OCI-LY1 (cell line): ENCODE measurements around the gene FMN1.

ENCODE experiments used
- H2AFZ ChIP-seq: fragments of 200-600 bp; sonication (generic), shearing (Covaris generic); 2 replicates; pipeline ENCODE4 v1.6.0; 2014; ENCODE audit warnings: antibody characterized with exemption, mild to moderate bottlenecking, low read length
- H3F3A ChIP-seq: fragments of 200-600 bp; sonication (generic), shearing (Covaris generic); 2 replicates; pipeline ENCODE4 v1.6.0; 2014; ENCODE audit warnings: mild to moderate bottlenecking, antibody characterized with exemption, low read length, moderate library complexity; ENCODE audit not compliant: insufficient read depth
- H3K27ac ChIP-seq: fragments of 200-600 bp; sonication (generic); 2 replicates; pipeline ENCODE4 v1.5.1; 2014; ENCODE audit warnings: low read length, mixed run types, mild to moderate bottlenecking, low read depth; ENCODE audit not compliant: poor library complexity, severe bottlenecking
- H3K27me3 ChIP-seq: fragments of 200-600 bp; sonication (generic); 2 replicates; pipeline ENCODE4 v1.6.0; 2014; ENCODE audit warnings: antibody characterized with exemption, mild to moderate bottlenecking, low read length, moderate library complexity; ENCODE audit not compliant: insufficient read depth
- H3K36me3 ChIP-seq: fragments of 200-600 bp; sonication (generic); 2 replicates; pipeline ENCODE4 v1.6.1; 2014; ENCODE audit warnings: mild to moderate bottlenecking, antibody characterized with exemption, low read length, moderate library complexity, mixed read lengths; ENCODE audit not compliant: insufficient read depth
- H3K4me1 ChIP-seq: fragments of 200-600 bp; sonication (generic); 2 replicates; pipeline ENCODE4 v1.5.1; 2014; ENCODE audit warnings: mild to moderate bottlenecking, low read length, moderate library complexity; ENCODE audit not compliant: insufficient read depth, severe bottlenecking
- H3K4me2 ChIP-seq: fragments of 200-600 bp; sonication (generic), shearing (Covaris generic); 2 replicates; pipeline ENCODE4 v1.6.1; 2014; ENCODE audit warnings: low read length
- H3K4me3 ChIP-seq: fragments of 200-600 bp; sonication (generic); 2 replicates; pipeline ENCODE4 v1.5.1; 2014; ENCODE audit warnings: low read length, low read depth, mild to moderate bottlenecking, mixed read lengths; ENCODE audit not compliant: poor library complexity, severe bottlenecking
- H3K79me2 ChIP-seq: fragments of 200-600 bp; shearing (Covaris generic); 2 replicates; pipeline ENCODE4 v1.6.1; 2016; ENCODE audit warnings: mixed run types, low read length, mixed read lengths; ENCODE audit not compliant: insufficient read depth
- H3K9ac ChIP-seq: fragments of 200-600 bp; sonication (generic), shearing (Covaris generic); 2 replicates; pipeline ENCODE4 v1.6.1; 2014; ENCODE audit warnings: mild to moderate bottlenecking, low read length, mixed read lengths
- H3K9me2 ChIP-seq: fragments of 200-600 bp; sonication (generic), shearing (Covaris generic); 2 replicates; pipeline ENCODE4 v1.6.1; 2014; ENCODE audit warnings: low read depth, mild to moderate bottlenecking, low read length, mixed read lengths
- H3K9me3 ChIP-seq: fragments of 200-600 bp; shearing (Covaris generic); 2 replicates; pipeline ENCODE4 v1.6.1; 2014; ENCODE audit warnings: low read length, mixed read lengths
- H4K20me1 ChIP-seq: fragments of 200-600 bp; sonication (generic), shearing (Covaris generic); 2 replicates; pipeline ENCODE4 v1.6.0; 2016; ENCODE audit warnings: mild to moderate bottlenecking, low read length; ENCODE audit not compliant: insufficient read depth
- EZH2 ChIP-seq: fragments of 200-600 bp; sonication (generic), shearing (Covaris generic); IDR thresholded peaks from 2 replicates; pipeline ENCODE4 v1.8.0; 2017; ENCODE audit warnings: borderline replicate concordance, mixed run types, mild to moderate bottlenecking, antibody characterized with exemption, low read length, moderate library complexity, mixed read lengths
- TF ChIP-seq, protein P1 (sequence below): fragments of 200-600 bp; sonication (generic), shearing (Covaris generic); IDR thresholded peaks from 2 replicates; pipeline ENCODE4 v1.5.1; 2017; ENCODE audit warnings: mild to moderate bottlenecking, antibody characterized with exemption, low read length, moderate library complexity, mixed read lengths

FMN1 gene

DNA sequence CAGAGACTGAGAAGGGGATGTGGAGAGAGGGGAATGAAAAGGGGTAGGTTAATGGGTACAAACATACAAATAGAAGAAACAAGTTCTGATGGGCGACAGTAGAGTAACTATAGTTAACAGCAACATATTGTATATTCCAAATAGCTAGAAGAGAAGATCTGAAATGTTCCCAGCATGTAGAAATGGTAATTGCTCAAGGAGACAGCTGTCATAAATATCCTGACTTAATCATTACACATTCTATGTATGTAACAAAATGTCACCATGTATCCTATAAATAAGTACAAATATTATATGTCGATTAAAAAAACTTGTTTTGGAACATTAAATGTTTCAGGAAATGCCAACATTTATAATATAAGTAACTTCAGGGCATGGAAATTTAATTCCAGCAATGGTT, 23.3 kb downstream of the FMN1 start:
- H3K27me3 ChIP-seq = no peaks in the 10 kb centered on the region
- H3K36me3 ChIP-seq = no peaks in the 10 kb centered on the region
- no peaks in the 10 kb centered on the region for H3K4me1 ChIP-seq
- H3F3A ChIP-seq = no peaks in the 10 kb centered on the region
- H3K27ac ChIP-seq = no peak overlapping the region
- TF ChIP-seq, protein P1, sequence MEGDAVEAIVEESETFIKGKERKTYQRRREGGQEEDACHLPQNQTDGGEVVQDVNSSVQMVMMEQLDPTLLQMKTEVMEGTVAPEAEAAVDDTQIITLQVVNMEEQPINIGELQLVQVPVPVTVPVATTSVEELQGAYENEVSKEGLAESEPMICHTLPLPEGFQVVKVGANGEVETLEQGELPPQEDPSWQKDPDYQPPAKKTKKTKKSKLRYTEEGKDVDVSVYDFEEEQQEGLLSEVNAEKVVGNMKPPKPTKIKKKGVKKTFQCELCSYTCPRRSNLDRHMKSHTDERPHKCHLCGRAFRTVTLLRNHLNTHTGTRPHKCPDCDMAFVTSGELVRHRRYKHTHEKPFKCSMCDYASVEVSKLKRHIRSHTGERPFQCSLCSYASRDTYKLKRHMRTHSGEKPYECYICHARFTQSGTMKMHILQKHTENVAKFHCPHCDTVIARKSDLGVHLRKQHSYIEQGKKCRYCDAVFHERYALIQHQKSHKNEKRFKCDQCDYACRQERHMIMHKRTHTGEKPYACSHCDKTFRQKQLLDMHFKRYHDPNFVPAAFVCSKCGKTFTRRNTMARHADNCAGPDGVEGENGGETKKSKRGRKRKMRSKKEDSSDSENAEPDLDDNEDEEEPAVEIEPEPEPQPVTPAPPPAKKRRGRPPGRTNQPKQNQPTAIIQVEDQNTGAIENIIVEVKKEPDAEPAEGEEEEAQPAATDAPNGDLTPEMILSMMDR = no peak
- no peak for TF ChIP-seq EZH2
- no peaks in the 10 kb centered on the region for H3K9me3 ChIP-seq
- no peak overlapping the region for H3K4me2 ChIP-seq
- no peak overlapping the region for H3K9ac ChIP-seq
- no peaks in the 10 kb centered on the region for H3K9me2 ChIP-seq
- no peaks in the 10 kb centered on the region for H4K20me1 ChIP-seq
- H3K4me3 ChIP-seq = no peak overlapping the region
- no peaks in the 10 kb centered on the region for H3K79me2 ChIP-seq
- no peak overlapping the region for H2AFZ ChIP-seq

DNA sequence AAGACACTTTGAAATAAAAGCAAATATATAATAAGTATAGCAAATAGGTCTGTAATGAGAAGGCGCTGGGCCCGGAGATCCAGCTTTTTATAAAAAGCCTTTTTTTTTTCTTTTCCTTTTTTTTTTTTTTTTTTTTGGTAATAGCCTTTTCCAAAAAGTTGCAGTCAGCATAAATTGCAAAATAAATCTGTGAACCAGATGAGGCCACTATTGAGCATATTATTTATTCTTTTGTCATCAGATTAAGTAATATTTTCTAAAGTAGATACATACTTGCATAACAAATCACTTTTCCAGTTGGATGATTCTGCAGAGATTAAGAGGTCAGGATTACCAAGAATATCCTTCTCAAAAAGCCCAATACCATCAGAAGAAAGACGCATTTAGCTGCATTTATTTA, 24.9 kb downstream of the FMN1 start:
- Histone ChIP-seq H3F3A (no peaks in the 10 kb centered on the region), H3K27me3 (no peaks in the 10 kb centered on the region), H3K4me3 (no peak overlapping the region), H2AFZ (no peak overlapping the region), H3K27ac (no peak overlapping the region), H3K79me2 (no peaks in the 10 kb centered on the region), H3K9ac (no peak overlapping the region), H3K4me2 (no peak overlapping the region), H3K4me1 (no peaks in the 10 kb centered on the region), H3K9me3 (no peaks in the 10 kb centered on the region), H3K36me3 (no peaks in the 10 kb centered on the region), H3K9me2 (no peaks in the 10 kb centered on the region), H4K20me1 (no peaks in the 10 kb centered on the region)
- TF ChIP-seq EZH2 = no peak
- TF ChIP-seq, protein P1 = no peak

DNA sequence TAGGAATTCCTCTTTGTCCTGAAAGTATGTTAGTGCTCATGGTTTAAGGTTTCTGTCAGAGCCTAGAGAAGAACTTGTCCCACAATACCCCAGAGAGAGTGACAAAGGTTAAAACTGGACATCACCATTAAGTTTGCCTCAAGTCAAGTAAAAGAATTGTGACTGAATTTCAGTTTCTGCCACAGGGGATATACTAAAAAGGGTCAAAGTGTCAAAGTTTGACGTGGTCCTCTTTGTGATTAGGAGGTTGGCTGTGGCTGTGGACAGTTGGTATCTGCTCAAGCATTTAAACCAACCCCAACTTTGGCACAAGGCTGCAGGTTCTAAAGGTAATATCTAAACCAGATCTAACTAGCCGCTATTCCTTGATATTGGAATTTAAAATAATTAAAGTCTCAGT, 26.1 kb downstream of the FMN1 start:
- H3F3A ChIP-seq = no peaks in the 10 kb centered on the region

More for the DNA sequence above, 26.1 kb downstream of the FMN1 start:
- TF ChIP-seq, protein P1 = no peak
- TF ChIP-seq EZH2 = no peak
- H3K27me3 ChIP-seq = no peaks in the 10 kb centered on the region
- H3K9me3 ChIP-seq = no peaks in the 10 kb centered on the region
- H3K9me2 ChIP-seq = no peaks in the 10 kb centered on the region
- no peak overlapping the region for H3K4me2 ChIP-seq
- no peak overlapping the region for H3K27ac ChIP-seq
- no peaks in the 10 kb centered on the region for H3K36me3 ChIP-seq
- H3K79me2 ChIP-seq = no peaks in the 10 kb centered on the region
- H2AFZ ChIP-seq = no peak overlapping the region
- no peak overlapping the region for H3K9ac ChIP-seq
- no peaks in the 10 kb centered on the region for H3K4me1 ChIP-seq
- no peaks in the 10 kb centered on the region for H4K20me1 ChIP-seq
- no peak overlapping the region for H3K4me3 ChIP-seq
